Nephron (organoid): Measurements from ENCODE around the gene GPHA2.
"Not testable (repeated sequence)": the region's sequence is repeated elsewhere in the genome, so short reads cannot be mapped to it uniquely, and the experiment has no call there.

Experiments used
- H3K27ac Mint-ChIP-seq, 3 experiments: 2 replicates each; pipeline ENCODE4 v1.8.0; 2020; ENCODE audit warnings: mixed read lengths in 3 of 3, mild to moderate bottlenecking in 2 of 3, moderate library complexity in 1 of 3
- H3K27me3 Mint-ChIP-seq: 2 replicates; pipeline ENCODE4 v1.8.0; 2021; ENCODE audit warnings: low read depth, mild to moderate bottlenecking, moderate library complexity, mixed read lengths
- H3K36me3 Mint-ChIP-seq: 2 replicates; pipeline ENCODE4 v1.8.0; 2020; ENCODE audit warnings: low read depth, mixed read lengths
- H3K4me1 Mint-ChIP-seq: 2 replicates; pipeline ENCODE4 v1.8.0; 2020; ENCODE audit warnings: mixed read lengths
- H3K4me3 Mint-ChIP-seq, 3 experiments: 2 replicates each; pipeline ENCODE4 v1.8.0; 2020; ENCODE audit warnings: mild to moderate bottlenecking in 3 of 3, mixed read lengths in 3 of 3, moderate library complexity in 2 of 3
- H3K9me3 Mint-ChIP-seq: 2 replicates; pipeline ENCODE4 v1.8.0; 2020; ENCODE audit warnings: mixed read lengths
- CTCF ChIP-seq, 3 experiments: fragments of 200-600 bp; sonication (generic); IDR thresholded peaks; one replicate each; pipeline ENCODE4 v1.5.0; 2021; ENCODE audit warnings: antibody characterized with exemption in 3 of 3; ENCODE audit not compliant: unreplicated experiment in 3 of 3

Gene GPHA2

DNA sequence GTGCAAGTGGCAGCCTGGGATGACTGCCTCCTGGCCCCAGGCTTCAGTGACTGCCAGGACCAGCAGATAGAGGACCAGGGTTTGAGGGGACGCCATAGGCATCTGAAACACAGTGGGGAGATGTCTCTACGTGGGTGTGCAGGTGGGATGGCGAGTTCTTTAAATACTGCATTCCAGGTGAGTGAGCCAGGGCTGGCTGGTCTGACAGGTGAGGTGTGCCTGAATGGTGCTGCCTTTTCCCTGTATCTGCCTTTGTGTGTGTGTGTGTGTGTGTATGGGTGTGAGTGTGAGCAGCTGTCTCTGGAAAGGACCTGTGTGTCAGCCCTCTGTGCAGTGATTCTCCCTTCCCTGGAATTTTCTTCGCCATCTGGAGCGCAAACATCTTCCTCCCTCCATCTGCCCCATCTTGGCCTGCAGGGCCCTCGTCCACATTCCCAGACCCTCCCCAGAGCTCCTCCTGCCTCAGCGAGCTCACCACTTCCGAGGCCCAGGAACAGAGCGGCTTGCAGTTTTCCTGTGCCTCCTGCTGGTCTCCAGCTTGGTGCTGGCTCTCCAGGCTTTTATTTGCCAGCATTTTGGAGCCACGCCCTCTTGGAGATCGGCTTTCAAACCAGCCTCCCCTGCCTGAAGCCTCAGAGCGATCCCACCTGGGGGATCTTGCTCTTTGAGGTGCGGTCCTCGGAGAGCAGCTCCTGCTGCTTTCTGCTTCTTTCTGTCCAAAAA lies at the start of gene GPHA2:
Gene GPHA2, minus strand, starts transcription at position 535 of the 723 bp plus-strand sequence. Its CDS starts 433 bp downstream, at position 102.
- Mint-ChIP-seq H3K27me3 (no peaks in the 10 kb centered on the region), H3K4me1 (peaks cover 31% of the 10 kb centered on the region), H3K36me3 (peaks cover 26% of the 10 kb centered on the region), H3K27ac (peak within 1 kb of the TSS; percentile 53 to 89 (median 56)), H3K9me3 (no peaks in the 10 kb centered on the region), H3K4me3 (peak within 1 kb of the TSS; percentile 5 to 52 (median 35))
- no peak for TF ChIP-seq CTCF (IDR thresholded peaks at IDR 0.05; ENCODE audit: unreplicated experiment in 3 of 3)

- H3K4me3 Mint-ChIP-seq, H3K9me3 Mint-ChIP-seq, H3K27ac Mint-ChIP-seq, H3K36me3 Mint-ChIP-seq, H3K4me1 Mint-ChIP-seq, H3K27me3 Mint-ChIP-seq: not testable (repeated sequence)
Observed at GRCh38 chr11:64983339-64983738, 47.6 kb upstream of the GPHA2 start.

DNA sequence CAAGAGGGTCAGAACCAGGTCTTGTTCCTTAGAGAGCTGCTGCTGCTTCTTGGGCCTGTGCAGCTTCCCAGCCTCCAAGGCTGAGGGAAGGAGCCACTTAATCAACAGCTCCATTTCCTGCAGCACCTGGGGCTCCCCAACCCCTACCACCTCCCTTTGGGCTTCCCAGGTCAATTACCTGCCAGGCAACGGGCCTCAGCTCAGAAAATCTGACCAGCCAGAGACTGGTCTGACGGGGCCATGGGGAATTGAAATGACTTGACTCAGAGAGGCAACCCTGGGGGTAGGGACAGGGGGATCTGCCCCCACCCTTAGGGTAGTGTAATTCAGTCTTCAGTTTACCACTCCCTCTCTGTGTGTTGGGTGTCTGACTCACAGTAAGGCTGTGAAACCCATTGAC lies 41.0 kb upstream of the GPHA2 start:
- no peaks in the 10 kb centered on the region for H3K36me3 Mint-ChIP-seq
- no peak for TF ChIP-seq CTCF (IDR thresholded peaks at IDR 0.05; ENCODE audit: unreplicated experiment in 3 of 3)
- peaks cover 7% of the 10 kb centered on the region for H3K27me3 Mint-ChIP-seq
- H3K9me3 Mint-ChIP-seq, result no peaks in the 10 kb centered on the region
- H3K27ac Mint-ChIP-seq, result no peak overlapping the region
- no peak overlapping the region for H3K4me3 Mint-ChIP-seq
- H3K4me1 Mint-ChIP-seq, result no peaks in the 10 kb centered on the region

- H3K4me3 Mint-ChIP-seq, result no peak overlapping the region
- H3K27ac Mint-ChIP-seq, result no peak overlapping the region
- no peak for TF ChIP-seq CTCF (IDR thresholded peaks at IDR 0.05; ENCODE audit: unreplicated experiment in 3 of 3)
- H3K9me3 Mint-ChIP-seq, result no peaks in the 10 kb centered on the region
- H3K27me3 Mint-ChIP-seq, result peaks cover 4% of the 10 kb centered on the region
- no peaks in the 10 kb centered on the region for H3K36me3 Mint-ChIP-seq
- H3K4me1 Mint-ChIP-seq, result no peaks in the 10 kb centered on the region
Observed at GRCh38 chr11:64974124-64974523, 38.4 kb upstream of the GPHA2 start.

GRCh38 chr11:64971421-64972233 lies 35.9 kb upstream of the GPHA2 start, which contains the start of gene MAJIN:
TSS of gene MAJIN (minus strand) at chr11:64972108. CDS start at chr11:64959405, 12,703 bp downstream.
- Mint-ChIP-seq H3K4me3 (no peak within 1 kb of the TSS), H3K4me1 (no peaks in the 10 kb centered on the region), H3K9me3 (no peaks in the 10 kb centered on the region), H3K27me3 (peaks cover 6% of the 10 kb centered on the region), H3K27ac (no peak within 1 kb of the TSS), H3K36me3 (no peaks in the 10 kb centered on the region)
- TF ChIP-seq CTCF (IDR thresholded peaks at IDR 0.05; ENCODE audit: unreplicated experiment in 3 of 3), result no peak

- H3K27ac Mint-ChIP-seq, result no peak overlapping the region
- H3K27me3 Mint-ChIP-seq, result peaks cover 8% of the 10 kb centered on the region
- no peaks in the 10 kb centered on the region for H3K4me1 Mint-ChIP-seq
- no peak overlapping the region for H3K4me3 Mint-ChIP-seq
- no peaks in the 10 kb centered on the region for H3K36me3 Mint-ChIP-seq
- no peaks in the 10 kb centered on the region for H3K9me3 Mint-ChIP-seq
- TF ChIP-seq CTCF (IDR thresholded peaks at IDR 0.05; ENCODE audit: unreplicated experiment in 3 of 3), result no peak
Observed at GRCh38 chr11:64970731-64971151, 35.0 kb upstream of the GPHA2 start.
